GM19099 (cell line): ENCODE data around the gene RFX8.

Experiments used
- POLR2A ChIP-seq: IDR thresholded peaks from 3 replicates; pipeline ENCODE4 v1.6.1; 2011; ENCODE audit warnings: low read depth; ENCODE audit not compliant: insufficient read length; ENCODE audit errors: extremely low read depth

Gene RFX8

GRCh38 chr2:101359410-101359954 lies 115.4 kb downstream of the RFX8 start:
- TF ChIP-seq POLR2A: no peak

- no peak for TF ChIP-seq POLR2A
Observed at GRCh38 chr2:101357376-101357775, 117.5 kb downstream of the RFX8 start.

GRCh38 chr2:101356521-101356920 lies 118.4 kb downstream of the RFX8 start:
- no peak for TF ChIP-seq POLR2A

- TF ChIP-seq POLR2A: no peak
Observed at GRCh38 chr2:101356055-101356454, 118.9 kb downstream of the RFX8 start.

- no peak for TF ChIP-seq POLR2A
Observed at GRCh38 chr2:101355401-101356054, 119.4 kb downstream of the RFX8 start.

- TF ChIP-seq POLR2A: no peak
Observed at GRCh38 chr2:101354420-101355311, 120.2 kb downstream of the RFX8 start.

- TF ChIP-seq POLR2A: no peak
Observed at GRCh38 chr2:101351207-101351606, 123.7 kb downstream of the RFX8 start.

- TF ChIP-seq POLR2A: no peak
Observed at GRCh38 chr2:101349893-101350662, 124.8 kb downstream of the RFX8 start.

- TF ChIP-seq POLR2A: no peak
Observed at GRCh38 chr2:101348883-101349282, 126.0 kb downstream of the RFX8 start.
